T-cell (primary cell): ENCODE data around the gene USO1. TPM values are rescaled to one million over a fixed set of nuclear protein-coding genes. Genes with fewer than 3 reads are reported as not detected.

ENCODE experiments used
- ATAC-seq, 4 experiments: fragments of 200-7000 bp in 3 of 4; fragments of 150-1000 bp in 1 of 4; cut with Tn5 transposase; replicated peaks in 1 of 4; 1 replicate in 3 of 4; 2 replicates in 1 of 4; pipeline ENCODE4 v1.10.0; 2021; ENCODE audit warnings: moderate library complexity in 3 of 4, mild to moderate bottlenecking in 2 of 4, moderate number of reproducible peaks in 1 of 4
- CTCF ChIA-PET, 2 donors: fragments of 300-600 bp; sonication (Branson Sonifier 250); formaldehyde crosslinking; loops; one replicate each; lab custom pipeline; 2022; ENCODE audit warnings: antibody characterized with exemption in 2 of 2; lab: Charles Lee
- POLR2A ChIA-PET, 2 donors: fragments of 300-600 bp; sonication (Branson Sonifier 250); formaldehyde crosslinking; loops; one replicate each; lab custom pipeline; 2022; ENCODE audit warnings: antibody characterized with exemption in 2 of 2; lab: Charles Lee
- DNase-seq, 35 experiments: peaks; one replicate each; pipeline versions ENCODE4 v3.0.0 to v3.0.0-alpha.2; 2013 to 2023
- H3K27ac ChIP-seq: one replicate; pipeline ENCODE4 v1.5.1; 2013; ENCODE audit warnings: low read length
- H3K27me3 ChIP-seq, 2 experiments: replicated peaks in 1 of 2; 1 replicate in 1 of 2; 2 replicates in 1 of 2; pipeline versions ENCODE4 v1.6.1 to v1.7.0; 2013; ENCODE audit warnings: low read length in 1 of 2, mixed read lengths in 1 of 2; ENCODE audit not compliant: control insufficient read depth in 2 of 2, insufficient read depth in 2 of 2; ENCODE audit errors: extremely low read depth in 1 of 2
- H3K36me3 ChIP-seq, 2 donors: 1 replicate in 1 of 2; 2 replicates in 1 of 2; pipeline versions ENCODE4 v1.6.1 to v1.7.0; 2013; ENCODE audit warnings: low read length in 1 of 2; ENCODE audit not compliant: control insufficient read depth in 2 of 2, insufficient read depth in 1 of 2; ENCODE audit errors: extremely low read depth in 1 of 2
- H3K4me1 ChIP-seq, 2 experiments: 1 replicate in 1 of 2; 2 replicates in 1 of 2; pipeline versions ENCODE4 v1.6.1 to v1.7.0; 2013; ENCODE audit warnings: low read length in 2 of 2, mixed read lengths in 1 of 2; ENCODE audit not compliant: insufficient read depth in 2 of 2, control insufficient read depth in 1 of 2; ENCODE audit errors: extremely low read depth in 1 of 2
- H3K4me3 ChIP-seq, 2 donors: 1 replicate in 1 of 2; 2 replicates in 1 of 2; pipeline versions ENCODE4 v1.5.1 to v1.7.0; 2013; ENCODE audit warnings: mild to moderate bottlenecking in 2 of 2, low read length in 1 of 2, moderate library complexity in 1 of 2; ENCODE audit not compliant: control insufficient read depth in 1 of 2; ENCODE audit errors: extremely low read depth in 1 of 2
- H3K9me3 ChIP-seq: 2 replicates; pipeline ENCODE4 v1.7.0; 2013
- H3K27ac Mint-ChIP-seq, 2 donors: one replicate each; pipeline ENCODE4 v1.8.0; 2020 to 2021; ENCODE audit warnings: mild to moderate bottlenecking in 2 of 2, mixed read lengths in 2 of 2
- H3K27me3 Mint-ChIP-seq, 2 donors: one replicate each; pipeline ENCODE4 v1.8.0; 2021 to 2022; ENCODE audit warnings: mixed read lengths in 2 of 2
- H3K36me3 Mint-ChIP-seq: one replicate; pipeline ENCODE4 v1.8.0; 2021; ENCODE audit warnings: mixed read lengths
- H3K4me1 Mint-ChIP-seq, 3 donors: one replicate each; pipeline ENCODE4 v1.8.0; 2020 to 2022; ENCODE audit warnings: mixed read lengths in 3 of 3, mild to moderate bottlenecking in 1 of 3
- H3K4me3 Mint-ChIP-seq, 3 donors: one replicate each; pipeline ENCODE4 v1.8.0; 2020 to 2022; ENCODE audit warnings: mild to moderate bottlenecking in 3 of 3, mixed read lengths in 3 of 3, moderate library complexity in 3 of 3
- H3K9me3 Mint-ChIP-seq, 3 donors: one replicate each; pipeline ENCODE4 v1.8.0; 2020 to 2022; ENCODE audit warnings: mixed read lengths in 3 of 3
- WGBS: methylation state at CpG from one replicate; pipeline ENCODE4 v1.1.5; 2013; ENCODE audit warnings: missing lambda C conversion rate; ENCODE audit not compliant: insufficient coverage; 5-methylcytosine and 5-hydroxymethylcytosine counted together
- total RNA-seq, 35 experiments: library from RNA in 6 of 35; stranded (reverse) in 6 of 35; fragments of 120-200 nt in 1 of 35; gene quantifications; one replicate each; pipeline versions ENCODE4 v1.2.1 to v1.2.4 and lab custom pipeline; 2013 to 2026

Gene USO1
- total RNA-seq, 5 donors from 2014 or later (not counting 1 experiment from before 2014, with no cell fraction given) = 24.9 to 40.5 (median 34.6) TPM

DNA sequence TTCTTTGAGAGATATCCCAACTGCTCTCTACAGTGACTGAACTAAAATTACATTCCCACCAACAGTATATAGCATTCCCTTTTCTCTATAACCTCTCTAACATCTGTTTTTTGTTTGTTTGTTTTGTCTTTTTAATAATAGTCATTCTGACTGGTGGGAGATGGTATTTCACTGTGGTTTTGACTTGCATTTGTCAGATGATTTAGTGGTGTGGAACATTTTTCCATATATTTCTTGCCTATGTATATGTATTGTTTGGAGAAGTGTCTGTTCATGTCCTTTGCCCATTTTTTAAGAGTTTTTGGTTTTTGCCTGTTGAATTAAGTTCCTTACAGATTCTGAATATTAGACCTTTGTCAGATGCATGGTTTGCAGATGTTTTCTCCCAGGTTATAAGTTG is 9.0 kb downstream of the USO1 start:
- Mint-ChIP-seq H3K4me3 (no peak overlapping the region), H3K27ac (peak overlapping the region in 1 of 2 donors; percentile 25), H3K36me3 (peaks cover 15% of the 10 kb centered on the region), H3K9me3 (no peaks in the 10 kb centered on the region), H3K4me1 (peaks cover 35 to 39% (median 38%) of the 10 kb centered on the region in 3 donors), H3K27me3 (no peaks in the 10 kb centered on the region)
- ChIA-PET CTCF (interaction anchor here in 1 of 2 donors (0.6 to 1.4 kb wide), 3 partner anchors 10 to 173 kb away, joined by 3 to 5 read pairs (median 4); no protein-coding TSS in a partner anchor), POLR2A (interaction anchor here in 1 of 2 donors (0.6 kb wide), 1 partner anchor 73 kb away, joined by 5 read pairs; no protein-coding TSS in a partner anchor)
- Histone ChIP-seq H3K9me3 (no peaks in the 10 kb centered on the region), H3K27ac (no peak overlapping the region), H3K27me3 (no peaks in the 10 kb centered on the region), H3K4me1 (peaks cover 0 to 4% of the 10 kb centered on the region in 2 experiments), H3K4me3 (no peak overlapping the region), H3K36me3 (peaks cover 0 to 7% of the 10 kb centered on the region in 2 donors)
- no peak for ATAC-seq
- no peak for DNase-seq

- Histone ChIP-seq H3K27me3 (no peaks in the 10 kb centered on the region), H3K4me1 (no peaks in the 10 kb centered on the region), H3K4me3 (no peak overlapping the region), H3K27ac (no peak overlapping the region), H3K9me3 (no peaks in the 10 kb centered on the region), H3K36me3 (peaks cover 0 to 7% of the 10 kb centered on the region in 2 donors)
- no peak overlapping the region for H3K4me3 Mint-ChIP-seq
- ATAC-seq (no peak), DNase-seq (no peak)
- H3K27ac Mint-ChIP-seq = no peak overlapping the region
- ChIA-PET CTCF (interaction anchor here in 1 of 2 donors (0.6 kb wide), 1 partner anchor 15 kb away, joined by 11 read pairs; no protein-coding TSS in a partner anchor), POLR2A (interaction anchor here in 1 of 2 donors (0.6 kb wide), 1 partner anchor 11 kb away, joined by 5 read pairs; no protein-coding TSS in a partner anchor)
- H3K27me3 Mint-ChIP-seq = no peaks in the 10 kb centered on the region
- peaks cover 13% of the 10 kb centered on the region for H3K36me3 Mint-ChIP-seq
- no peaks in the 10 kb centered on the region for H3K9me3 Mint-ChIP-seq
- 100% methylated on average over 1 of the region's 2 CpGs for WGBS
- H3K4me1 Mint-ChIP-seq = peaks cover 27 to 36% (median 36%) of the 10 kb centered on the region in 3 donors
Observed at GRCh38 chr4:75735525-75735924, 11.1 kb downstream of the USO1 start.

GRCh38 chr4:75736862-75737261 is 12.5 kb downstream of the USO1 start:
- Histone ChIP-seq H3K4me1 (no peaks in the 10 kb centered on the region), H3K9me3 (no peaks in the 10 kb centered on the region), H3K4me3 (no peak overlapping the region), H3K36me3 (peaks cover 0 to 7% of the 10 kb centered on the region in 2 donors), H3K27me3 (no peaks in the 10 kb centered on the region), H3K27ac (no peak overlapping the region)
- ATAC-seq (no peak), DNase-seq (no peak)
- ChIA-PET CTCF (interaction anchor here in 1 of 2 donors (1.5 kb wide), 1 partner anchor 10 kb away, joined by 4 read pairs; no protein-coding TSS in a partner anchor), POLR2A (interaction anchor here (0.6 to 0.8 kb wide), 2 partner anchors 12 to 84 kb away, joined by 3 to 4 read pairs; partner anchors contain the start of gene USO1 (in 1 of the 2))
- H3K27ac Mint-ChIP-seq = no peak overlapping the region
- peaks cover 27 to 34% (median 34%) of the 10 kb centered on the region in 3 donors for H3K4me1 Mint-ChIP-seq
- H3K9me3 Mint-ChIP-seq = no peaks in the 10 kb centered on the region
- H3K36me3 Mint-ChIP-seq = peaks cover 13% of the 10 kb centered on the region
- H3K27me3 Mint-ChIP-seq = no peaks in the 10 kb centered on the region
- no peak overlapping the region for H3K4me3 Mint-ChIP-seq
- 100% methylated on average over 1 of the region's 2 CpGs for WGBS

DNA sequence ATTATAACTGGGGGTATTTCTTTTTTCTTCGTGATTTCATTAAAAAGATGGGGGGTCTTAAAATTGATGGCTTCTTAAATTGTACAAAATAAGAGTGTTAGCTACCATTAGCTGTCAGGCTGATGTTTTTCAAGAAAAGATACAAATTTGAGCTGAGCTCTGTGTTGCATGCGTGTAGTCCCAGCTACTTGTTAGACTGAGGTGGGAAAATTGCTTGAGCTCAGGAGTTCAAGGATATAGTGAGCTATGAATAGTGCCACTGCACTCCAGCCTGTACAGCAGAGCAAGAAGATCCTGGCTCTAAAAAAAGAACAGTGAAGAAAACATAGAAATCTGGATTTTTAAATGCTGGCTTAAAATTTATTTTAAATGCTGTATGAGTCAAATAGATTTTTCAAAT is 13.0 kb downstream of the USO1 start:
- Histone ChIP-seq H3K4me1 (no peaks in the 10 kb centered on the region), H3K36me3 (peaks cover 0 to 7% of the 10 kb centered on the region in 2 donors), H3K4me3 (no peak overlapping the region), H3K27me3 (no peaks in the 10 kb centered on the region), H3K9me3 (no peaks in the 10 kb centered on the region), H3K27ac (no peak overlapping the region)
- Mint-ChIP-seq H3K4me3 (no peak overlapping the region), H3K4me1 (peaks cover 27 to 34% (median 34%) of the 10 kb centered on the region in 3 donors), H3K36me3 (peaks cover 17% of the 10 kb centered on the region), H3K27me3 (no peaks in the 10 kb centered on the region), H3K9me3 (no peaks in the 10 kb centered on the region), H3K27ac (no peak overlapping the region)
- no peak for ATAC-seq
- no peak for DNase-seq
- 100% methylated on average over 1 of the region's 2 CpGs for WGBS
- ChIA-PET CTCF (interaction anchor here in 1 of 2 donors (1.5 kb wide), 1 partner anchor 10 kb away, joined by 4 read pairs; no protein-coding TSS in a partner anchor), POLR2A (interaction anchor here (0.7 to 0.8 kb wide), 2 partner anchors 8 to 13 kb away, joined by 3 read pairs; partner anchors contain the start of gene USO1 (in 1 of the 2))

GRCh38 chr4:75741027-75741426 is 16.6 kb downstream of the USO1 start:
- Mint-ChIP-seq H3K36me3 (peaks cover 17% of the 10 kb centered on the region), H3K27me3 (no peaks in the 10 kb centered on the region), H3K4me1 (peaks cover 25 to 29% (median 26%) of the 10 kb centered on the region in 3 donors), H3K9me3 (no peaks in the 10 kb centered on the region), H3K4me3 (no peak overlapping the region), H3K27ac (no peak overlapping the region)
- ChIA-PET CTCF (interaction anchor here (0.6 to 1.1 kb wide), 6 partner anchors 11 to 697 kb away, joined by 3 to 6 read pairs (median 4); partner anchors contain the start of gene ODAPH (in 1 of the 2)), POLR2A (interaction anchor here (0.6 to 0.9 kb wide), 4 partner anchors 12 to 83 kb away, joined by 3 to 9 read pairs (median 4); partner anchors contain the start of gene USO1 (in 1 of the 2))
- H3K27ac ChIP-seq = no peak overlapping the region
- no peak for DNase-seq
- no peak for ATAC-seq
- H3K4me1 ChIP-seq = no peaks in the 10 kb centered on the region
- no peak overlapping the region for H3K4me3 ChIP-seq
- WGBS = no CpG with 5 or more reads among the region's 2 CpGs
- peaks cover 0 to 2% of the 10 kb centered on the region in 2 donors for H3K36me3 ChIP-seq
- H3K27me3 ChIP-seq = no peaks in the 10 kb centered on the region
- H3K9me3 ChIP-seq = no peaks in the 10 kb centered on the region

DNA sequence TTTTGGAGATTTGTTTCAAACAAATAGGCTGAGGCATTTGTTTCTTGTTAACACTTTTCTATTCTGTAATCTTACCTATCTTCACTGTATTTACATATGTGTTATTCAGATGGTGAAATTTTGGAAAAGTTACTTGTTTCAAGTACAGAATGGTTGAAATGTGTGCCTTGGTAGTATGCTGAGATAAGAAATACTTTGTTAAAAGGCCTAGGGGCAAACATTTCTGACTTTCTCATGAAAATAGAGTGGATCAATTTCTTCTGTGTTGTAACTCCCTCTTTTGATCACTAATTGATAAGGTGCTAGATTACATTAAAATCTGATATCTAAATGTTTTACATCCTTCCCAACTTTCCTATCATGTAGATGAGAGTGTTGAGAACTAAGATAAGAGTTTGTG is 18.1 kb downstream of the USO1 start:
- H3K27ac Mint-ChIP-seq = no peak overlapping the region
- no peak overlapping the region for H3K4me3 Mint-ChIP-seq
- ChIA-PET CTCF (no interaction called here), POLR2A (no interaction called here)
- H3K27ac ChIP-seq = no peak overlapping the region
- H3K9me3 Mint-ChIP-seq = no peaks in the 10 kb centered on the region
- H3K36me3 Mint-ChIP-seq = peaks cover 17% of the 10 kb centered on the region
- no peak for DNase-seq
- H3K27me3 ChIP-seq = no peaks in the 10 kb centered on the region
- no peak overlapping the region for H3K4me3 ChIP-seq
- peaks cover 19 to 25% (median 22%) of the 10 kb centered on the region in 3 donors for H3K4me1 Mint-ChIP-seq
- H3K9me3 ChIP-seq = no peaks in the 10 kb centered on the region
- no peaks in the 10 kb centered on the region for H3K4me1 ChIP-seq
- no peak for ATAC-seq
- H3K27me3 Mint-ChIP-seq = no peaks in the 10 kb centered on the region
- H3K36me3 ChIP-seq = no peaks in the 10 kb centered on the region
